ENCODE results near the gene ATP2B2.

The ATP2B2 gene

DNA sequence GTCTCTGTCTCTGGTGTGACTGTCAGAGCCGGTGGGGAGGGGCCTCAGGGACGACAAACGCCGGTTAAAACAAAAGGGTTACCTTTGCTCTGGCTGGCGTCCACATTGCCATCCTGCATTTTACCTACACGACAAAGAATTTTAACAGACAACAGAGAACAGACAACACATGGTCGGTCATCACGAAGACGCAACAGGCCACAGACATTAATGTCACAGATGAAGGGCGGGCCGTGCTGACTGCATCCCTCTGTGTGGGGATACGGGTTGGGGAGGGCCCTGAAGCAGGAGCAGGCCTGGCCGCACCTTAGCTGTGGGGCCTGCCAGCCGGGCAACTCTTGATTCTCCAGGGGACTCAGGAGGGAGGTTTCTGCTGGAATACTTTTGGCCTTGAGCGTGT, 126.2 kb downstream of the ATP2B2 start:
- DNase-seq: no peak

DNA sequence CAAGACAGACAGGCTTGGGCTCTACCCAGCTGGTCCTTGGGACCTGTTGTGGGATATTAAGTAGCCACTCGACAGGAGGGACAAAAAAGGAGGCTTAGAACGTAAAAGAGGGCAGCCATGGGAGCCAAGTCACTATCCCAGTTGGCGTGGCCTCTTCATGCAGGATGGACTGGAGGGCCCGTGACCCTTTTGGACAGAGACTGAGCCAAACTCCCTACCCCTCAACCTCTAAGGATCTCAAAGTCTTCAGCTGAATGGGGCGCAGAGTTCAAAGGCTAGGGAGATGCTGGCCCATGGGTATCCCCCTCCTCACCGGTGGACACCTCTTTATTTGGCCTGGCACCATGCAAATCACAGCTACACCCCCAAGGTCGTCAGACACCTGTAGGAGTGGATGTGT, 126.6 kb downstream of the ATP2B2 start:
- no peak for DNase-seq

DNA sequence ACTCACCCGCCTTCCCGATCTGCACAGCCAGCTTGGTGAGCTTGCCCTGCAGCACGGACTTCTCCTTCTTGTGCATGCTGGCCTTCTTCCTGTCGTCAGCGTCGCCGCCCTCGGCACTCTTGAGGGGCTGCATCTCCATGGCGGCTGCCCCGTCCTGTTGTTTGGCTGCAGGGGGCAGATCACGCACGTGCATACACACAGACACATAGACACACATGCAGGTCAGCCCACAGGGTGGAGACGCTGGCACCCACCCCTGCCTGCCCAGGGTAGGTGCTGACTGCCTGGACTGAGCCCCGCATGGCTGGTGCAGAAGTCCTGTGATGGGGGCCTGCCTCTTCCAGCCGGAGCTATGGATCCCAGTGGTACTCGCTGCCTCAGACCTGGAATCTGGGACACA, 127.1 kb downstream of the ATP2B2 start:
- DNase-seq: no peak

DNA sequence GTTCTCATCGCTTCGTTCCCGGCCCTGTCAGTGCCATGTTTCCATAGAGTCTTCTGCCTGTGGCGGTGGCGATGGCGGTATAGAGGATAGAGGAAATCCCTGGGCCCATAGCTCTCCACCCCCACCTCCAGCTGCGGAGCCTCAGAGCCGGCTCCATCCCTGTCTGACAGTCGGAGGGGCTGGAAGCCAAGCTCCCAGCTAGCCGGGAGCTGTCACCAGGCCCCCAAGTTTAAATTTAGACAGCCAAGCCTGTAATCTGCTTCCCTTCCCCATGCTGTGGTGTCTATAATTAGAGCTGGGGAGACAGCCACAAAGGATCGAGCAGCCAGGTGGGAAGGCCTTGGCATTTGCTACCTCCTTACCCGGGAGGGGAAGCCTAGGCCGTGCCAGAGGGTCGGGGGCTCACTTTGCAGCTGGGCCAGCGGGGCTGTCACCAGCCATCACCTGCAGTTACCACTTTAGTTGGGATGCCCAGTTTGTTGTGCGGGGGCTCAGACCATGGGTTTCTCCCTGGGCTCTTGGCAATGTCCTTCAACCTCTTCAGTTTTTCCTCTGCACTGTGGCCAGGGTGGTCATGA, 128.1 kb downstream of the ATP2B2 start:
- DNase-seq: no peak

DNA sequence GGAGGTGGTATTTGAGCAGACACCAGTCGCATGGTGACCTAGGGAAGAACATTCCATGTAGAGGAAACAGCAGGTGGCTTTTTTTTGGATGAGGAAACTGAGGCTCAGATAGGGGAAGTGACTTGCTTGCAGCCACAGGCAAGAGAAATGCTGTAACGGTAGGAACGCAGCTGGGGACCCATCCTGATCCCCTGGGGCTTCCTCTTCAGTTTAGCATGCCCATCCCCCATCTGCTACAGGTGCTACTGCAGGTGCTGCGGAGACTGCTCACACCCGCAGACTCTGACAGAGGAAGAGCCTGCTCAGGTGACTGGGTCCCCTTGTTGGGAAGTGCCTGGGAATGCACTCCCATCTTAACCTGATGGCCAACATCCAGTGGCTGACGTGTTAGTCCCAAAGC, 129.0 kb downstream of the ATP2B2 start:
- DNase-seq: no peak

DNA sequence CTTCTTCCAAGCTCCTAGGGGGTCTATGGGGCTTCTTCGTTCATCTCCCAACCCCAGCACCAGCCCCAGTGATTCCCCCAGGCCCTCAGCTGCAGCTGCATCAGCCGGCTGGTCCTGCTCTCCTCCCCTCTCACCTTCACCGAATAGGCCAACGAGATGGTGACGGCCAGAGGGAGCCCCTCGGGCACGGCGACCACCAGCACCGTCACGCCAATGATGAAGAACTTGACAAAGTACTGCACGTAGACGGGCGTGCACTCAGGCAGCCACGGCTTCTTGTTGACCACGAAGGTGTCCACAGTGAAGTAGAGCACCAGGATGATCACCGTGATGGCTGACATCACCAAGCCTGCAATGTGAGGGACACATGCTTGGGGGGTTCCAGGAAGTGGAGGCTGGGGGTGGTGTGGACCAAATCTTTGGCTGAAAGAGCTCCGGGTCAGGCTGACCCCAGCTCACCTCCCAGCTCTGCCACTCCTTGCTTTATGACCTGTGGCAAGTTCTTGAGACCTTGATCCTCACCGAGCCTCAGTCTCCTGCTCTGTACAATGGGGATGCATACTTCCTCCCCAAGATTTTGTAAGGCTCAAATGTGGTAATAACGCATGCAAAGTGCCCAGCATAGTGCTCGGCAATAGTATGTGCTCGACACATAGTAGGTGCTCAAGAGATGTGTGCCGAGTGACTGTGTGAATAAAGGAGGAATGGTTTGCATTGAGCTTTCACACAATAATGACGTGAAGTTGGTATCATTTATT, 129.9 kb downstream of the ATP2B2 start:
- no peak for DNase-seq

DNA sequence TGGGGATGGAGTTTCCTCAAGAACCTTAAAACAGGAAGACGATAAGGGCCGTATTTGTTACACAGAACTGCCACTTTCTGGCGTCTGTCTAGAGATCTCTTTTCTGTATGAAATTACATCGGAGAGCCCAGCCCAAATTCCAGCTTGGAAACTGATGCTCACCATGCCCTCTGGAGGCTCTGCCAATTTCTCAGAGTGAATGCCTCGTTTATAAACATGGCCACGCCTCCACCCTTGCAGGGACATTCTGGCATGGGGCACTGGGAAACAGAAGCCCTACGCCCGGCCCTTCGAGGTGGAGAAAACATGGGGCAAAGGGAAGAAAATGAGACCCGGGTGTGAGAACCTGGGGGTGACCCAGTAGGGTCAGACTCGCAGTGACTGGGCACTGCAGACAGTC, 131.1 kb downstream of the ATP2B2 start:
- no peak for DNase-seq

DNA sequence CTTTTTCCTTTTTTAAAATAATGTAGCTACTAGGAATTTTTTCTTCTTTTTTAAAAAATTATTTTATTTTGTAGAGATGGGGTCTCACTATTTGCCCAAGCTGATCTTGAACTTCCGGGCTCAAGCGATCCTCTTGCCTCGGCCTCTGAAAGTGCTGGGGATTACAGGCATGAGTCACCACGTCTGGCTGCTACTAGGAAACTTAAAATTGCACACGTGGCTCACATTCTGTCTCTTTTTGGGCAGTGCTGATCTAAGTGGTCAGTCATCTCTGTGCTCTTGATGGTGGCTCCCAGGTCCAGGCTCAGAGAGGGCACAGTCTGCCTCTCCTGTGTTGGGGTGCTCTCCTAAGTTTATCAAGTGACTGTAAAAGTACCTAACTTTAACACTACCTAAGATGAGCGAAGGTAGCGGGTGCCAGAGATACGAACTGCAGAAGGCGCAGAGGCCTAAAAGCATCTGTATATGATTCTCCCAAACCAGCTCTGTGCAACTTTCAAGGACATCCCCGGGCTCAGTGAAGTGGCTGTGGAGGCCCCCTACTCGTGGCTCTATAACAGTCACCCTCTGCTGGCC, 131.6 kb downstream of the ATP2B2 start:
- DNase-seq: no peak

DNA sequence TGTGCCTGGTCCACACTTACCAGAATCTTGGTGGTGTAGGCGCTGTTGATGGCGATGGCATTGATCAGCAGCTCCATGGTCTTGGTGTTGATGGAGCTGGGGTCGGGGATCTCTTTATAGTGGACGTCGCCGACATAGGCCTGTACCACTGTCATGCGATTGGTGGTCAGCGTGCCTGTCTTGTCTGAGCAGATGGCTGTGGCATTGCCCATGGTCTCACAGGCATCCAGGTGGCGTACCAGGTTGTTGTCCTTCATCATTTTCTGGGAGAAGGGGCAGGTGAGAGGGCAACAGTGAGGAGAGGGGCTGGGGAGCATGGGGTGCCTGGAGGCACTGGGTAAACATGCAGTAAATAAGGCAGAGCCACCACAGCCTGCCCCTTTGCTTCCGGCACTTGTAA, 133.6 kb downstream of the ATP2B2 start:
- no peak for DNase-seq

DNA sequence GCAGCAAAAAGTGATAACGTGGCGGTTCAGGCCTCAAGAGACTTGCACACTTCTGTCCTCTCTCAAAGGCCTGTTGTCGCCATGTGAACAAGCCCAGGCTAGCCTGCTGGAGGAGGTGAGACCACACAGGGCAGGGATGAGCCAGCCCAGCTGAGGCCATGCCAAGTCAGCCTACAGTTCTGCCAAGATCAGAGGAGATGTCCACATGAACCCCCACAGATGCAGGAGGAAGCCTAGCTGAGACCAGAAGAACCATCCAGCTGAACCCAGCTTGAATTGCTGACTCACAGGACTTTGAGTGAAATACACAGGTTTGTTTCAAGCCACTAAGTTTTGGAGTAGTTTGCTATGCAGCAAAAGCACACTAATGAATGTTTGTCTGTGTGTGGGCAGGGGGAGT, 134.2 kb downstream of the ATP2B2 start:
- DNase-seq: no peak

DNA sequence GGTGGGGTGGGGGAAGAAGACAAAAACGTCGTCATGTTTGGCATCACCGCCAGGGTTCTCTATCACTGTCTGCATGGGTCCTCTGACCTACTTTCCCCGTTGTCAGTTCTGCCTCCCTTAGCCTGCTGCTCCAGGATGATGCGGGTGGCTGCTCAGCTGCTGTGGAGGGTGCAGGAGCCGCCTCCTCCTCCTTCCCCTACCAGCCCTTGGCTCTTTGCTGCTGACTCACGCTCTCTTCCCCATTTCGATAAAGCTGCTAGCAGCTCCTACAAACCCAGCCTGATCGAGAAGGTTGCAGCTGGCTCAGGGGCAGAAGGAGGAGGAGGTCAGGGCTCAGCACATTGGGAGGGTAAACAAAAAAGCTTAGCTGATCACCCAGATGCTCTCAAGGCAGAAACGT, 135.0 kb downstream of the ATP2B2 start:
- no peak for DNase-seq

DNA sequence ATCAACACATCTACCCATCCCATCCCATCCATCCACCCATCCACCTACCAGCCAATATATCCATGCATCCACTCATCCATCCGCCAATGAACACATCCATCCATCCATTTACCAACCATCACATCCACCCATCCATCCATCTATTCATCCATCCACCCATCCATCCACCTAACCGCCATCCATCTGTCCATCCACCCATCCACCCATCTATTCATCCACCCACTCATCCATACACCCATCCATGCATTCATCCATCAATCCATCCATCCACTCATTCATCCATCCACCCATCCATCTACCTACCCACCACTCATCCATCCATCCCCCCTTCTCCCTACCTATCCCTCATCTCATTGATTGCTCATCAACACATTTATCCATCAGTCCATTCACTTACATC, 136.9 kb downstream of the ATP2B2 start:
- DNase-seq: no peak

DNA sequence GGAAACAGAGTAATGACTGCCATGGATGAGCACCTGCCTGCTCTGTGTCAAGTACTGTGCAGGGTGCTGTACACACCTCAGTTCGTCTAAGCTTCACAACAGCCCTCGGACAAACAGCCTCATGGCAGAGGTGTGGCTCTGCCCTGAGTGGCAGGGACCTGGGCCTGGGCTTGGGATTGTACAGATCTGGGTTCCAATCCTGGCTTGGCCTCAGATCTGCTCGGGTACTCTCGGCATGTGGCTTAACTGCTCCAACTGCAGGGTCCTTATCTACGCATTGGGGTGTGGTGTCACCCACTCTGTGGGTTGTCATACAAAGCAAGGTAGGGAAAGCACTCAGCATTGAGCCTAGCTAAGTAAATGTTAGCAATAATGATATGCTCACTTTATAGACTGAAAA, 137.9 kb downstream of the ATP2B2 start:
- DNase-seq: no peak

DNA sequence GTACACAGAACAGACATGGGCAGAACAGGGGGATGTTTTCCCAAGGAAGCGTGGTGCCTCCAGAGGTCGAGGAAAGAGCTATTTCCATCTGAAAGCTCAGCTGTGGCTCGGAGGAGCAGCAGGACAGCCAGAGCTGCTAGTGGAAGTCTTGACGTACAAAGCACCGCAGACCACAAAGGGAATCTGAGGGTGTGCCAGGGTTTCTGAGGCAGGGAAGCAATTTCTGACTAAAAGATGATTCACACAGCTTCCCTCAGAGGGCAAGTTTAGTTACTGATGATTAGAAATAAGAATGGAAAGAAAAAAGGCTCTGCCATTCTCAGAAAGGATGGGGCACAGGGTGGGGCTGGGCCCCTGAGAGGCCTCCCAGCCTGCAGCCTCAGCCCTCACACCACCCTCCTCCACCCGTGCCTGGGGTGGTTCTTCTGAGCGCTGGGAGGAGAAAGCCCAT, 138.7 kb downstream of the ATP2B2 start:
- no peak for DNase-seq

DNA sequence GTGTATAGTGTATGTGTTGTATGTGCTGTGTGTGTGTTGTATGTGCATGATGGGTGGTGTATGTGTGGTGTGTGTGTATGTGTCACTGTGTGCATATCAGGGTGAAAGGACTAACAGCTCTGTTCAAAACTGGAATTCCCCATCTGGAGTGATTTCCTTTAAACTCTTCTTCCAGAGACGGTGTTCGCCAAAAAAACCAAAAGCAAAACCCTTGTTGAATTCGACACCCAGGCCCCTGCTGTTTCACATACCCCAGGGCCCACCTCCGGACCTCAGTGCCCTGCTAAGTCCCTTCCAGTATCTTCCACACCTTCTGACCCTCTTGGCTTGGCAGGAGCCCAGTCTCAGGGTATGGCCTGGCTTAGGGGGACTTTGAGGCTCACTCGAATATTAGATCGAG, 139.6 kb downstream of the ATP2B2 start:
- no peak for DNase-seq

DNA sequence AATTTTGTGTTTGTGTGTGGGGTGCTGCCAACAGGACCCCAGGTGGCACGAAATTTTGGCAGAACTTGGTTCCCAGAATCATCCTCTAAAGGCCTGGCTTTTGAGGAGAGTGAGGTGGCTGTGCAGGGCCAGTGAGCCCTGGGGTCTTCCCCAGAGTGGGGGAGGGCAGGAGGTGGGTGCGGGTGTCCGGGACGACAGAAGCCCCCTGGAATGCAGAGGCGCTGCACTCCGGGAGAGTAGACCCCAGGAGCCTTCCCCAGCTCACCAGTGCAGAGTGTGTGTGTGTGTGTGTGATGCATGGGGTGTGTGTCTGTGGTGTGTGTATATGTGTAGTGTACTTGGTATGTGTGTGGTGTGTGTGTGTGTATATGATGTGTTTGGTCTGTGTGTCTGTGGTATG, 140.1 kb downstream of the ATP2B2 start:
- DNase-seq: no peak

DNA sequence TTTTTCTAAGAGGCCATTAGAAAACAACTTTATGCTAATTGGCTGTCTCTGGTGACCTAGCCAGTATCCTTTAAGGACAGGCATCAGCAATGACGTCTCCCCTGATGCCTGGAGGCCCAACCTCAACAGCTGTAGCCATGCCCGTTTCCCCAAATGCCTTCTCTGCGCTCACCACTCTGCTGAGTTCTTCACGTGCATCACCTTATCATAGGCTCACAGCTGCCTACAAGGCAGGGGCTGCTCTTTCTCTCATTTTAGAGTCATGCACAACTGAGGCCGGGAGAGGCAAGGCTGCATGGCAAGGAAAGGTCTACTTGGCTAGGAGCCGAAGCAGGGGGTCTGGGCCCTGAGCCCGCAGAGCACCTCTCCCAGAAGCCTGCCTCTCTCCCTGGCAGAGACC, 140.6 kb downstream of the ATP2B2 start:
- no peak for DNase-seq

DNA sequence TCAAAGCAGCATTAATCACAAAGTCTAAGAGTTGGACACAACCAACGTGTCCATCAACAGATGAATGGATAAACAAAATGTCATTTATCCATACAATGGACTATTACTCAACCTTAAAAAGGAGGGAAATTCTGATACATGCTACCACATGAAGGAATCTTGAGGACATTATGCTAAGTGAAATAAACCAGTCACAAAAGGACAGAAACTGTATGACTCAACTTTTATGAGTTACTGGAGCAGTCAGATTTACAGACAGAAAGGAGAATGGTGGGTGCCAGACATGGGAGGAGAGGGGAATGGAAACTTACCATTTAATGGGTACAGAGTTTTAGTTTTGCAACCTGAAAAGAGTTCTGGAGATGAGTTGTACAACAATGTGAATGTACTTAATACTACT, 141.5 kb downstream of the ATP2B2 start:
- no peak for DNase-seq

DNA sequence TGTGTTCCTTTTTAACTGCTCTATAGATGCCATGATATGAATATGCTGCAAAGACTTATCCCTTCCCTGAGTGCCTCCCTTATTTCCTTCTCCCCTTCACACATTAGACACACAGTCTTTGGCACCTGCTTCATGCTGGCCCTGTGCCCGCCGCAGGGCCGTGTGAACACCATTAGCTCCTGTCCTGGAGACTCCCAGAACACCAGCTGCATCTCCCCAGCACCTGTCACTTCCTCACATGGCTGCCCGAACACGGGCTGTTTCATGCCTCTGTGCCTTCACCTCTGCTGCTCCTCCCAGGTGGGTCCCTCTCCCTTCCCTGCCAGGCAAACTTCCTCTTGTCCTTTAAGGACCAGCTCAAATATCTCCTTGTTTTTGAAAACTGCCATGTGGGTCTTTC, 144.0 kb downstream of the ATP2B2 start:
- DNase-seq: no peak

DNA sequence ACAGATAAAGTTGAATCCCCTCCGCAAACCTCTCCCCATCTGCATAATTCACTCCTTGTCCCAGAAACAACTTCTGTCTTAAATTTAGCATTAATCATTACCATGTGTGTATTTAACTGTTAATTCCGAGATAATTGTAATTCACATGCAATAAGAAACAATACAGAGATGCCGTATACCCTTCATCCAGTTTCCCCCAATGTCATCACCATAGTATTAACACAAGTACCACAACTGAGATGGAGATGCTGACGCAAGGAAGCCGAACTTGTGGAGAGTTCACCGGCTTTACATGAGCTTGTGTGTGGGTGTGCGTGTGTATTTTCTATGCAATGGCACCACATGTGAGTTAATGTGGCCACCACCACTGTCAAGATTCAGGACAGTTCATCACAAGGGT, 144.9 kb downstream of the ATP2B2 start:
- DNase-seq: no peak

DNA sequence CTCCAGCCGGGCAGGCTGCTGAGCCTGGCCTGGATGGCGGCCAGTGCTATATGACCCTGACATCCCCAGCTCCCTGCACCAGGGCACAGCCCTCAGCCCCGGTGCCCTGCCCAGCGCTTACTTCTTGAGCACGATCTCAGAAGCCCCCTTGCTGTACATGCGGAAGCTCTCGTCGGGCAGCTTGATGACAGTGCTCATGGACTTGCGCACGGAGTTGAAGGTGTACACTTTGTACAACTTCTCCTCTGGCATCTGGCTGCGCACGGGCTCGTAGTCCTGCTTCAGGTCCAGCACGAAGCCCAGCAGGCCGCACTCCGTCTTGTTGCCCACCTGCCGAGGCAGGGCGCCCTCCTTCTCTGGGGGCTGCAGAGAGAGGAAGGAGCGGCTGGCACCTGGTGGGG, 145.6 kb downstream of the ATP2B2 start:
- no peak for DNase-seq

DNA sequence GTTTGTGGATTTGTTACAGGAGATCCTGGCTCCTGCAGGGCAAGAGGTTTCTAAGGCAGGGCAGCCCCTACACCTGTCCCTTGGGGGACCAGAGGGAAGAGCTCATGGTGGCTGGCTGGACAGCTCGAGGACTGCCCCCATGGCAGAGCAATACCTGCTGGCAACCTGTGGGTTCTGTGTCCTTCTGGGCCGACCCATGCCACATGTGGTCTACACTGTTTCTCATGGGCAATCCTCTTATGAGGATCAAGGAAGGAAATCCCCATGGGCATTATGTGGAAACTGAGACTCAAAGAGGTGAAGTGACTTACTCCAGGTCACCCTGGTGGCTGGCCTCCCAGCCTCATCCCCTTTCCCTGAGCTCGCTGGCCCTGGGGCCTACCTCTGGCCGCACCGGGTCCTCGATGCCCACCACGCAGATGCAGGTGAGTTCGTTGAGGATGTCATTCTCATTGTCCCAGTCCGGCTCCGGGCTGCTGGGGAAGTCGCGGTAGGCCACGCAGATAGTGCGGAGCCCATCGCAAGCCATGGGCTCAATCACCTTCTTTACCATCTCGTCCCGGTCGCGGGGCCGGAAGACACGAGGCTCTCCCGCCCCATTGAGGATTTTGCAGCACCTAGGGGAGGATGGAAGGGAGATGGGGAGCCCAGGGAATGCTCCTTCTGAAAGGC, 146.9 kb downstream of the ATP2B2 start:
- no peak for DNase-seq

DNA sequence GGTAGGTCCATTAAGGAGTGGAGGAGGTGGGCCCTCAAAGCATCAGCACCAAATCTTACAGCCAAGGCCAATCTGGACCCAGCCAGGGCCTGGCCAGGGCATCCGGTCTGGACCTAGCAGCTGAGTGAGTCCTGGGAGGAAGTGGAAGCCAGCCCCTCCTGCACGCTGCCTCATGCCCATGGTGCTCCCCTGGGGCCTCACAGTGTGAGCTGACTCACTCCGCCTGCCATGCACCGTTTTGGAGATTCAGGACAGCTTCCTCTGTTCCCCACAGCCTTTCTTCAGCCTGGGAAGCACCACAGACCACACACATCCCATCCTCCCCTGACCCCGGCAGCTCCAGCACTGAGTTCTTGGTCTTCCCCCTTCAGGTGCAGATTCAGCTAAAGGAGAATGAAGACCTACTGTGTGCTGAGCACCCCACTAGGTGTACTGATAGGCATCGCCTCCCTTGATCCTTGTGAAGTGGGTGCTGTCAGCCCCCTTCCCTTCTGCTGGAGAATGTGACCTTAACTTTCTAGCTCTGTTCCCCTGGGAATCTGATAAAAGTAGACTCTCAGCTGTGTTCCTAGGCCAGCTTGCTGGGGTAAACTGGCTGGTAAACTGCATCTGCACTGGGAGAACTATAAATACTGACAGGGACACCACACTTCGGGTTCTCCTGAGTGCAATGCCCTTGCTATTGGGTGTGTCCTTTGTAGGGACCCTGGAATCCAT, 147.6 kb downstream of the ATP2B2 start:
- DNase-seq: no peak
